ENCODE measurements around the gene HS3ST3A1.

Gene HS3ST3A1

GRCh38 chr17:13635951-13636350 lies 34.2 kb upstream of the HS3ST3A1 start:
- H3K36me3 ChIP-seq (ENCODE audit: control insufficient read depth, insufficient read depth, low read length) = no peaks in the 10 kb centered on the region
- no peaks in the 10 kb centered on the region for H3K27me3 ChIP-seq (replicated peaks; ENCODE audit: control insufficient read depth, insufficient read depth, low read length, poor library complexity, severe bottlenecking)
- H3K9me3 ChIP-seq (ENCODE audit: control insufficient read depth, low read length) = no peaks in the 10 kb centered on the region
- H3K4me1 ChIP-seq (ENCODE audit: control insufficient read depth, insufficient read depth, low read length, poor library complexity, severe bottlenecking) = no peaks in the 10 kb centered on the region
- H3K27ac ChIP-seq (ENCODE audit: insufficient read depth, low read length, poor library complexity, severe bottlenecking) = no peak overlapping the region
- no peak for DNase-seq
- H3K4me3 ChIP-seq (ENCODE audit: insufficient read depth, low read depth, low read length, poor library complexity, severe bottlenecking) = no peak overlapping the region

- Histone ChIP-seq H3K4me3 (ENCODE audit: insufficient read depth, low read depth, low read length, poor library complexity, severe bottlenecking) (no peak overlapping the region), H3K27me3 (replicated peaks; ENCODE audit: control insufficient read depth, insufficient read depth, low read length, poor library complexity, severe bottlenecking) (no peaks in the 10 kb centered on the region), H3K36me3 (ENCODE audit: control insufficient read depth, insufficient read depth, low read length) (no peaks in the 10 kb centered on the region), H3K4me1 (ENCODE audit: control insufficient read depth, insufficient read depth, low read length, poor library complexity, severe bottlenecking) (no peaks in the 10 kb centered on the region), H3K27ac (ENCODE audit: insufficient read depth, low read length, poor library complexity, severe bottlenecking) (no peak overlapping the region), H3K9me3 (ENCODE audit: control insufficient read depth, low read length) (no peaks in the 10 kb centered on the region)
- DNase-seq = no peak
Measured at GRCh38 chr17:13634021-13634420, 32.3 kb upstream of the HS3ST3A1 start.

- Histone ChIP-seq H3K9me3 (ENCODE audit: control insufficient read depth, low read length) (no peaks in the 10 kb centered on the region), H3K27ac (ENCODE audit: insufficient read depth, low read length, poor library complexity, severe bottlenecking) (no peak overlapping the region), H3K27me3 (replicated peaks; ENCODE audit: control insufficient read depth, insufficient read depth, low read length, poor library complexity, severe bottlenecking) (no peaks in the 10 kb centered on the region), H3K4me1 (ENCODE audit: control insufficient read depth, insufficient read depth, low read length, poor library complexity, severe bottlenecking) (no peaks in the 10 kb centered on the region), H3K36me3 (ENCODE audit: control insufficient read depth, insufficient read depth, low read length) (no peaks in the 10 kb centered on the region), H3K4me3 (ENCODE audit: insufficient read depth, low read depth, low read length, poor library complexity, severe bottlenecking) (no peak overlapping the region)
- no peak for DNase-seq
Measured at GRCh38 chr17:13631529-13631928, 29.8 kb upstream of the HS3ST3A1 start.

GRCh38 chr17:13626703-13627102 lies 25.0 kb upstream of the HS3ST3A1 start:
- H3K27me3 ChIP-seq (replicated peaks; ENCODE audit: control insufficient read depth, insufficient read depth, low read length, poor library complexity, severe bottlenecking) = no peaks in the 10 kb centered on the region
- H3K4me3 ChIP-seq (ENCODE audit: insufficient read depth, low read depth, low read length, poor library complexity, severe bottlenecking) = no peak overlapping the region
- H3K27ac ChIP-seq (ENCODE audit: insufficient read depth, low read length, poor library complexity, severe bottlenecking) = no peak overlapping the region
- H3K9me3 ChIP-seq (ENCODE audit: control insufficient read depth, low read length) = no peaks in the 10 kb centered on the region
- no peaks in the 10 kb centered on the region for H3K4me1 ChIP-seq (ENCODE audit: control insufficient read depth, insufficient read depth, low read length, poor library complexity, severe bottlenecking)
- H3K36me3 ChIP-seq (ENCODE audit: control insufficient read depth, insufficient read depth, low read length) = no peaks in the 10 kb centered on the region
- DNase-seq = no peak

- Histone ChIP-seq H3K4me3 (ENCODE audit: insufficient read depth, low read depth, low read length, poor library complexity, severe bottlenecking) (no peak overlapping the region), H3K4me1 (ENCODE audit: control insufficient read depth, insufficient read depth, low read length, poor library complexity, severe bottlenecking) (no peaks in the 10 kb centered on the region), H3K27ac (ENCODE audit: insufficient read depth, low read length, poor library complexity, severe bottlenecking) (no peak overlapping the region), H3K36me3 (ENCODE audit: control insufficient read depth, insufficient read depth, low read length) (no peaks in the 10 kb centered on the region), H3K27me3 (replicated peaks; ENCODE audit: control insufficient read depth, insufficient read depth, low read length, poor library complexity, severe bottlenecking) (no peaks in the 10 kb centered on the region), H3K9me3 (ENCODE audit: control insufficient read depth, low read length) (no peaks in the 10 kb centered on the region)
- DNase-seq = no peak
Measured at GRCh38 chr17:13619462-13619861, 17.7 kb upstream of the HS3ST3A1 start.

GRCh38 chr17:13616031-13616430 lies 14.3 kb upstream of the HS3ST3A1 start:
- no peak for DNase-seq
- H3K4me3 ChIP-seq (ENCODE audit: insufficient read depth, low read depth, low read length, poor library complexity, severe bottlenecking) = no peak overlapping the region
- no peaks in the 10 kb centered on the region for H3K36me3 ChIP-seq (ENCODE audit: control insufficient read depth, insufficient read depth, low read length)
- H3K27ac ChIP-seq (ENCODE audit: insufficient read depth, low read length, poor library complexity, severe bottlenecking) = no peak overlapping the region
- H3K4me1 ChIP-seq (ENCODE audit: control insufficient read depth, insufficient read depth, low read length, poor library complexity, severe bottlenecking) = no peaks in the 10 kb centered on the region
- no peaks in the 10 kb centered on the region for H3K27me3 ChIP-seq (replicated peaks; ENCODE audit: control insufficient read depth, insufficient read depth, low read length, poor library complexity, severe bottlenecking)
- H3K9me3 ChIP-seq (ENCODE audit: control insufficient read depth, low read length) = no peaks in the 10 kb centered on the region

- H3K9me3 ChIP-seq (ENCODE audit: control insufficient read depth, low read length) = no peaks in the 10 kb centered on the region
- no peaks in the 10 kb centered on the region for H3K27me3 ChIP-seq (replicated peaks; ENCODE audit: control insufficient read depth, insufficient read depth, low read length, poor library complexity, severe bottlenecking)
- no peak overlapping the region for H3K4me3 ChIP-seq (ENCODE audit: insufficient read depth, low read depth, low read length, poor library complexity, severe bottlenecking)
- no peak for DNase-seq
- no peak overlapping the region for H3K27ac ChIP-seq (ENCODE audit: insufficient read depth, low read length, poor library complexity, severe bottlenecking)
- H3K4me1 ChIP-seq (ENCODE audit: control insufficient read depth, insufficient read depth, low read length, poor library complexity, severe bottlenecking) = no peaks in the 10 kb centered on the region
- H3K36me3 ChIP-seq (ENCODE audit: control insufficient read depth, insufficient read depth, low read length) = no peaks in the 10 kb centered on the region
Measured at GRCh38 chr17:13609941-13610340, 8.2 kb upstream of the HS3ST3A1 start.

- Histone ChIP-seq H3K36me3 (ENCODE audit: control insufficient read depth, insufficient read depth, low read length) (no peaks in the 10 kb centered on the region), H3K4me3 (ENCODE audit: insufficient read depth, low read depth, low read length, poor library complexity, severe bottlenecking) (peak overlapping the region; percentile 37), H3K27me3 (replicated peaks; ENCODE audit: control insufficient read depth, insufficient read depth, low read length, poor library complexity, severe bottlenecking) (peaks cover 28% of the 10 kb centered on the region), H3K4me1 (ENCODE audit: control insufficient read depth, insufficient read depth, low read length, poor library complexity, severe bottlenecking) (peaks cover 15% of the 10 kb centered on the region), H3K9me3 (ENCODE audit: control insufficient read depth, low read length) (no peaks in the 10 kb centered on the region), H3K27ac (ENCODE audit: insufficient read depth, low read length, poor library complexity, severe bottlenecking) (no peak overlapping the region)
- no peak for DNase-seq
Measured at GRCh38 chr17:13601322-13601775, 380 bp downstream of the HS3ST3A1 start.

- H3K4me3 ChIP-seq (ENCODE audit: insufficient read depth, low read depth, low read length, poor library complexity, severe bottlenecking) = peak overlapping the region; percentile 37
Measured at GRCh38 chr17:13600475-13601321, 1.0 kb downstream of the HS3ST3A1 start.

GRCh38 chr17:13599864-13600263 lies 1.9 kb downstream of the HS3ST3A1 start:
- DNase-seq = no peak
- Histone ChIP-seq H3K36me3 (ENCODE audit: control insufficient read depth, insufficient read depth, low read length) (no peaks in the 10 kb centered on the region), H3K9me3 (ENCODE audit: control insufficient read depth, low read length) (no peaks in the 10 kb centered on the region), H3K4me3 (ENCODE audit: insufficient read depth, low read depth, low read length, poor library complexity, severe bottlenecking) (no peak overlapping the region), H3K4me1 (ENCODE audit: control insufficient read depth, insufficient read depth, low read length, poor library complexity, severe bottlenecking) (peaks cover 15% of the 10 kb centered on the region), H3K27me3 (replicated peaks; ENCODE audit: control insufficient read depth, insufficient read depth, low read length, poor library complexity, severe bottlenecking) (peaks cover 28% of the 10 kb centered on the region), H3K27ac (ENCODE audit: insufficient read depth, low read length, poor library complexity, severe bottlenecking) (no peak overlapping the region)

More at GRCh38 chr17:13600475-13601321, 1.0 kb downstream of the HS3ST3A1 start:
- H3K36me3 ChIP-seq (ENCODE audit: control insufficient read depth, insufficient read depth, low read length) = no peaks in the 10 kb centered on the region
- peaks cover 15% of the 10 kb centered on the region for H3K4me1 ChIP-seq (ENCODE audit: control insufficient read depth, insufficient read depth, low read length, poor library complexity, severe bottlenecking)
- no peaks in the 10 kb centered on the region for H3K9me3 ChIP-seq (ENCODE audit: control insufficient read depth, low read length)
- DNase-seq = no peak
- no peak overlapping the region for H3K27ac ChIP-seq (ENCODE audit: insufficient read depth, low read length, poor library complexity, severe bottlenecking)
- peaks cover 28% of the 10 kb centered on the region for H3K27me3 ChIP-seq (replicated peaks; ENCODE audit: control insufficient read depth, insufficient read depth, low read length, poor library complexity, severe bottlenecking)

Data from effector memory CD4-positive, alpha-beta T cell (primary cell).